HG03460 (cell line): ENCODE data around the gene SLC8A1.

Source experiments
- ATAC-seq: cut with Tn5 transposase; IDR thresholded peaks from one replicate; pipeline ENCODE4 v1.9.1; 2021; ENCODE audit not compliant: unreplicated experiment

The SLC8A1 gene

DNA sequence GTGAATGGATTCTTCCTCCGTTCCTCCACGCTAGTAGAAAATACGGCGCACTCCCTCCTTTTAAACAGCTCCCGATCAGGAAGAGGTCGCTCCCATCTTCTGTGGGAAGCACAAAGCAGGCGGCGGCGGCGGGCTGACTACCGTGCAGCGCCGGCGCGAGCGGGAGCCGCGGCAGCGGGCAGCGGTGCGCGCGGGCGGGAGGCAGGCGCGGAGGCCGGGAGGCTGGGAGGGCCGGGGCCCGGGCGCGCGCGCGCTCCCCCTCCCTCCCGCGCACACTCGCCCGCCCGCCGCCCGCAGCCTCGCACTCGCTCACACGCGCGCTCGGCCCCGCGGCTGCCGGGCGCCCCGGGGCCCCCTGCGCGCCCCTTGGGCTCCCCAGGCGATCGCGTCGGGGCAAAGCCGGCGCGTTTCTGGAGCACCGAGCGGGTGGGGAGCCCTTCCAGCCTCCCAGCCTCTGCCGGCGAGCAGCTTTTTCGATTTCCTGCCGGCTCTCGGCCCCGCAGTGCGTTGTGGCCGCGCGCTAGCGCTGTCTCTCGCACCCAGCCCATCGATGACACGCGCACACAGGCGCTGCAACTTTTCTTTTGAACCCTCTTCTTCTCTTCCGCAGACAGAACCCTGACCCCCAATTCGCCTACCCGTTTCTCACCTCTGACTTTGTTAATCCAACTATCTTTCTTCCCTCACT lies at the start of gene SLC8A1:
SLC8A1 (minus strand) TSS at position 173 of the 688 bp plus-strand sequence.
- no peak for ATAC-seq

DNA sequence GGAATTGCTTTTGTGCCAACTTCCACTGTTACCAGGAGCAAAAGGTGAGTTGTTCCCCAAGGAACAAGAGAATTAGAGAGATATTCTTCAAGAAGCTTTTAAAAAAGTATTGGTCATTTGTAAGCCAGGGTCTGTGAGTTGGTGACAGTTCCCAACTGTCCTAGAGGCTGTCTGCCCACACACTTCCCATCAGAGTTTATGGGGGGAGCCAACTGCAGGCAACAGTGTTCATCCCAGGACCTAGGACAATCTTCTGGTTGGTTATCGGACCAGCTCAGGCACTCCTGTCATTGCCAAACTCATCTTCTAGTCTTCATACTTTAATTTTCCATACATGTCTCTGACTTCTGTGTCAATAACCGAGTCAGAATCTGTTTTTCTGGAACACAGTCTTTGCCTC lies 47.5 kb upstream of the SLC8A1 start:
- no peak for ATAC-seq

DNA sequence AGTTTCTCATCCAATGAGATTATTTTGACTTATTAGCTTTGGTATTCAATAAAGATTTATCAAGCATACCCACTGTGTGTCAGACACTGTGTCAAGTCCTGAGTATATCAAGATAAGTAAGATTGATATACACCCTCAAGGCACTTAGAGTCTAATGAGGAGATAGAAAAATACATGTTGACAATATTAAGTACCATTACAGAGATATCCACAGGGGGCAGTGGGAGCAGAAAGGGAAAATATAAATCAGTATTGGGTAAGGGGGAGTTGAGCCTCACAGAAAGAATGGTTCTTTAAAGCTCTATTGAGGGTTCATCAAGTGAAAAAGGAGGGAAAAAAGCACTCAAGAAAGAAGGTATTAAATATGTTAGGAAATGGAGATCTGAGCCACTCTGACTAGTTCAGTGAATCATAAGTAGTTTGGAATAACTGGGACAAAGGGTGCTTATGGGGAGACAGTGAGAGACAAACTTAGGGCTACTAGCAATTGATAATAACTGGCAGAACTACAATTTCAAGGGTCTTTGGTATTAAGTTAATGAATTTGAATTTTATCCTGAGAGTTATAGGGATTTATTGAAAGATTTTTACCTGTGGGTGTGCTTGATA lies 45.5 kb upstream of the SLC8A1 start:
- ATAC-seq: no peak

DNA sequence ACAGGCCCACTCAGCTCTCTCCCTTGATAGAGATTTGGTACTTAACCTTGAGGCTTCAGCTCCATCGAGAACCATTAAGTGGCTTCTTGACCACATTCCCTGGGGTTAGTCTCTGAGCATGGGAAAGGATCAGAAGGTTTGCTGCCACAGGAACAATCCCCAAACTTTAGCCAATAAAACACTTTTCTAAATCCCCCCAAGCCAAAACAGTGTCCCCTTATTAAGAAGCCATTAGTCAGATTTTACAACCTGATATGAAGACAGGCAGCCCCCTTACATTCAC lies 37.7 kb upstream of the SLC8A1 start:
- ATAC-seq: no peak

DNA sequence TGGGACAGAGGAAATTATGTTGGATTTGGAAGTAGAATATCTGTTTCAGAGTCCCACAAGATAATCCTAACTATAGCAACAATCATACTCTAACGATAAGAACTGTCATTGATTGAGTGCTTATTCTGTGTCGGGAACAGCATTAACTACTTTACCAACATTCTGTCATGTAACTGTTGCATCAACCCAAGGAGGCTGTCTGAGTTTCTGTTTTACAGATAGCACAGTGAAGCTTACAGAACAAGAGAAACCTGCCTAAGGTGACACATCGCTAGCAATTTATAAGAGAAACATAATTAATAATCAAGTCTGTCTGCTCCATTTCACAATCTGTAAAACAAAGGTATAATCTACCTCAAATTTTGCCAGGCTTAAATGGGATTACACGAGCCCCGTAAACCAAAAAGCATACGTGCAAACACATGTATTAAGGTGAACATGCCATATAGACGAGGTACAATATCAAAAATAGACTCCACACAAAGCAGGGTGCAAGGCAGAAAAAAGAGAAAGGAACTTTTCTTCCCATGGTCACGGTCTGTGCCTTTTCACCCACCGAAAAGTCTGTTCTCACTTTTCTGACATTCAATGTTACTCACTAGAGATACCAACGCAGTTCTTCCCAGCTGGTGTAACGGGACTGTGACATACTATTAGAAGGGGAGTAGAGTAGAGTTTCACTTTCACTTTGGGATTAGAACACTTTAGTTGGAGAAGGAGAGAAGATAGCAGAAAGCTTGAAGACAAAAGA lies 37.2 kb upstream of the SLC8A1 start:
- ATAC-seq: no peak

DNA sequence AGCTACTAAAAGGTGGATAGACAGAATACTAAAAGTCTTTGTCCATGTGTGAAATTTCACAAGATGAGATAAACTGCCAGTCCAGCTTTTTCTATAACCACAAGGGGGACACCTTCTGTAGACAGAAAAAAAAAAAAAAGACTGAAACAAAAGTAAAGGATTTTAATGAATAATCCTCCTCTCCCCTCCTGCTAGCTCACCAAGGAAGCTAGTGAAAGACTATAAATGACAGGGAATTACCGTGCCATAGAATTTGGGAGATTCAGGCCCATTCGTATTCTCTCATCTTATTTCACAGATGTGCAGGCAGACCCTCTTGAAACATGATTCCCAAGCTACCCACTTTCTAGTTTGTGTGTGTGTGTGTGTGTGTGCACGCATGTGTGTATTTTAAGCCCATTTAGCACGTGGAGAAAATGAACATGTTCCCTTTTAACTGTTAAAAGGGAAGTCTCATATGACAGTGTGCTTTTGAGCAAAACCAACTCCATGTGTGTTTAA lies 36.3 kb upstream of the SLC8A1 start:
- no peak for ATAC-seq

GRCh38 chr2:40487602-40488001 lies 35.7 kb upstream of the SLC8A1 start:
- ATAC-seq: no peak

DNA sequence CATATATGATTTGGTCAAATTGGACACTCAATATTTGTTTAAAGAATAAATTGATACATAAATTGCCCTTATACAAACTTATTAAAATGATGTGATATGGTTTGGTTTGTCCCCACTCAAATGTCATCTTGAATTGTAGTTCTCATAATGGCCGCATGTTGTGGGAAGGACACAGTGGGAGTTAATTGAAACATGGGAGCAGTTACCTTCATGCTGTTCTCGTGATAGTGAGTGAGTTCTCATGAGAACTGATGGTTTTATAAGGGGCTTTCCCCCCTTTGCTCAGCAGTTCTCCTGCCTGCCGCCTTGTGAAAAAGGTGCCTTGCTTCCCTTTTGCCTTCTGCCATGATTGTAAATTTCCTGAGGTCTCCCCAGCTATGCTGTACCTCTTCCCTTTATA lies 34.0 kb upstream of the SLC8A1 start:
- no peak for ATAC-seq

GRCh38 chr2:40485318-40485717 lies 33.4 kb upstream of the SLC8A1 start:
- ATAC-seq: no peak

DNA sequence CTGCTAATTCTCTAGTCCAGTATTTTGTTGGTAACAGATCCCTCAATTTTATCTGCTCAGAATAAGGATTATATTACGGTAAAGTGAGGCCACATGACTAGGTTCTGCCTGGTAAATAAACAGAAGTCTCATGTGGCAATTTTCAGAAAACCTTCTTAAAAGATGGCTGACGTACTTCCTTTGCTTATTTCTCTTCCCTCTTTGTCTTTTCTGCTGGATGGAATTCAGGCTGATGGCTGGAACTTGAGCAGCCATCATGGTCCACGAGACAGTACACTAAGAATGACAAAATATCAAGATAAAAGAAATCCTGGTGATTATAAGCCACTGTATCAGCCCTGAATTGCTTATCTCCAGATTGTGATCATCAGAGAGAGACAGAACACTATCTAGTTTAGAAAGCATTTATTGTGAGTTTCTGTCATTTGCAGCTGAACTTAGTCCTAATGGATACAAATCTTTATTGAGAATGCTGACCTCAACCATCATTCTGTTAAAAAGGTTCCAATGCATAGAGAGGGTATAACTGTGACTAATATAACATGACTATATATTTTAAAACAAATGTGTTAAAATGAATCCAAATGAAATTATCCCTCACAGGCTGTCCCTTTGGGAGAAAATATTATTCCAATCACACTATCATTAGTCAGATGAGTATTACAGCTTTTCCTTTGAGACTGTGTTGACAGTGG lies 31.8 kb upstream of the SLC8A1 start:
- no peak for ATAC-seq

GRCh38 chr2:40480596-40480995 lies 28.7 kb upstream of the SLC8A1 start:
- no peak for ATAC-seq

DNA sequence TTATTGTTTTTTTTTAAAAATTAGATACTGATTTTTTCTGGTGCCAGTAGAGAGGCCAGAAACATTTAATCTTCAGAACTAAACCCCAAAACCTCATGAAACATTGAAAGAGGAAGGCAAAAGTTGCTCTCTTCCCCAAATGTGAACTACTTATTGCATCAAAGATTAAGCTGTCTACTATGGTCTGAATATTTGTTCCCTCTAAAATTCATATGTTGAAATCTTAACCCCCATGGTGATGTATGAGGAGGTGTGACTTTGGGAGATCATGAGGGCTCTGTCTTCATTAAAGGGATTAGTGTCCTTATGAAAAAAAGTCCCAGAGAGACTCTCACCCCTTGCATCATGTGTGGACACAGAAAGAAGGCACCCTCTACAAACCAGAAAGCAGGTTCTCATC lies 28.2 kb upstream of the SLC8A1 start:
- ATAC-seq: no peak

- ATAC-seq: no peak
Observed at GRCh38 chr2:40477361-40477760, 25.5 kb upstream of the SLC8A1 start.

DNA sequence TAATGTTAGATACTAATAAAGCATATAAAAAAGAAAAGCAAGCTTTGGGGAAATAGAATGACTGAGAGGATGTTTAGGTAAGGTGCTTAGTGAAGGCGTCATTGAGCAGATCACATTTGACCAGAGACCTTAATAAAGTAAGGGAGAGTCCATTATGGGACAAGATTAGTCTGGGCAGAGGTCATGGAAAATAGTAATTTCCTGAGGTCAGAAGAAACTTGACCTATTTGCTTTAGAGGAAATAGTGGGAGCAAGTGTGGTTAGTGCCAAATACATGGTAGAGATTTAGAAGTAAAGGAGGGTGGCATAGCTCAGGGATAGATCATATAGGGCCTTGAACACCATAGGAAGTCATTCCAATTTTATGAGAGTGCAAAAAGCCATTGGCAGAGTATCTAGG lies 24.5 kb upstream of the SLC8A1 start:
- ATAC-seq: no peak

DNA sequence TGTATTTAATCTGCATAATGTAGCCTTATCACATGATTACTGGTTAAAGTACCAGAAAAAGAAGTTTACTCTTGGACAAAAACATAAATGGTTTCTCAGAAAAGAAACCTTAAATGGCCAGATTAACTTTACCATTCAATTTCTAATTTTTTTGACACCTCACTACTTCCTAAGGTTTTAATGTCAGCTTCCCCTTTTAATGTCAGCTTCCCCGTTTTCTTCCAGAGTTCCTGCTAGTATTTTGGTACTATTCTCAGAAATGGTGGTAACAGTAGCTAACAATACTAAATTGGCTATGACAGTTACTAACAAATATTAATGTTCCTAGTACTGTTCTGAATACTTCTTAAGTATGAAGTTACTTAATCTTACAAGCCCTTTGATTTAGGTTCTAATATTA lies 22.4 kb upstream of the SLC8A1 start:
- ATAC-seq: no peak

GRCh38 chr2:40471866-40472265 lies 20.0 kb upstream of the SLC8A1 start:
- no peak for ATAC-seq

DNA sequence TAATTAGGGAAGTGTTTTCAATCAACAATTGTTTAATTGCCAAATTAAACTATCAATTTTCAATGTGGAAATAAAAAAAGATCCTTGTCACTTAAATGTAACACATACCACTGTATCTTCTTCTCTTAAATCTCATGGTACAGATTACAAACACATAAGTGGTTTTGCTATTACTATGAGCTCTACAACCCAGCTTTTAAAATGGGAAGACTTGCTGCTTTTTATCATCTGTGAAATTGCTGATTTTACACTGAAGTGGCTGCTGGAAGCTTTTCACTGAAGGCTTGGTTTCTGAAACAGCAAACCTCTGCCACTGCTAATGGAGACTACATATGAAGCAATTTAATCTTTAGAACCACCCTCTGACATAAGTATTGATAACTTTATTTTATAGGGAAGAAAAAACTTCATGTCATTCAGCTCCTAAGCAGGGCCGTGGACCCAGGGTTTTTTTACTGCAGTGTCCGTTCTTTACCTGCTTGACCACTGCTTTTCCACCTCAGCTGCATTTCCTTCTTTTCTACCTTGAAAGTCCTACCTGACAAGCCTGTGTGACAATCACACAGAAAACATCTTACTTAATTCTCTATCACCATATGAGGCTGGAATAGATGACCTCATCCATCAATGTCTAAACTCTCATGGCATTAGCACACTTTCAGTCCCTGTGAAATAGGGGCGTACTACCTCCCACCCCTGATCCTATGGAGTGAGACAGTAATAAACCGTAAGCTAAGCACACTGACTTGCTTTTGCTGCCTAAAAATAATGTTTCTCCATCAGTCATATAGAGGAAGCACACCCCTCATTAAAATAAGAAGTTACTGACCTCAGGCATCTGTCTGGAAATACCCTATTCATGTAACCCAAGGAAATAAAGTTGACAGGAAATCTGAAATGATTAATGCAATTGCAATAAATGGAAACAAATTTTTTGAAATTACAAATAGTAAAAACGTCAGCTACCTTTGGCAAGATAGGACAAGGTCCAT lies 19.2 kb upstream of the SLC8A1 start:
- ATAC-seq: no peak

DNA sequence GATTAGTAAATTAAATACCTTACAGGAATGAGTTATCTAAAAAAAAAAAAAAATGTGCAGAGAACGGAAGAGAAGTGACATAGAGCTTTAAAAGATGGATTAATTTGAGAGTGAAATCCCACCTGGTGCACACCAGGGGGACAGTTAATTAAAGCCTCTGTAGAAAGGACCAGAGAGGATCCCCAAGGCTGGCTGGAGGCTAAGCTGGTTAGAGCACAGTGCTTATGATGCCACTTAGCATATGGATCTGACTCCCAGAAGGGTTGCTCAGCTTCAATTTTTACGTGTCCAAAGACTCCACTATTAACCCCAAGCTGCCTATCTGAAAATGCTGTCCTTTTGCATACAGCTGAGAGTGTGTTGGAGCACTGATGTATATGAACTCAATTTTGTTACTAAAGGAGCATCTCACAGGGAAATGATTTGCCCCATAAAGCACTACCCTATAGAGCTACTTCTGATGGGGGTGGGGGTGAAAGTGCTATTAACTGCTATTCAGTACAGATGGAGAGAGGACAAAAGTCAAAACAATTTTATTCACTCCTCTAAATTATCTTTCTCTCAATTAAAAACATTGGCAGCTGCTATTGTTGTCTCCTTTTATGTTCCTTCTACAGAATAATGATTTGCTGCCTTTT lies 15.2 kb upstream of the SLC8A1 start:
- no peak for ATAC-seq

DNA sequence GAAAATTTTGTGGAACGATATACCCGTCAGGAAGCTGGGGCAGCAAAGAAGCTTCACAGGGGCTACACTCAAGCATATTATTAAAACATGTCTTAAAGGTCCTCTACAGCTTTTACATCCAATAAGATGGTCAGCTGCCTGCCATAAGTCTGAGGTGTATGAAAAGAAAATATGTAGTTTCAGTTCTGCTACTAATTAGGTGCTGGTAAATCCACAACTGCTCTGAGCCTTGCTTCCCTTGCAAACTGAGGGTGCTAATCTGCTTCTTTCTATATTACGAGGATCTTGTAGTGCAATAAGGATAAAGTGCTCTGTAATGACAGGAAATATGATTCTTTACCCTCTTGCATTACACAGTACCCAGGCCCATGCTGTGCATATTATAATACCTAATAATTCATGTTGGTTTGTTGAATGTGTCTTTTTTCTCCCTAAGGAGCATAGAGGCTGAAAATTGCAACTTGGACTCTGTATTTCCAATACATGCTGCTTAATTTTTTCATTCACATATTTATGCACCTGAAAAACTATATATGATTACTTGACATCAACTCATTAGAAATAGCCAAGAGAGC lies 14.5 kb upstream of the SLC8A1 start:
- ATAC-seq: no peak

GRCh38 chr2:40463112-40463511 lies 11.2 kb upstream of the SLC8A1 start:
- ATAC-seq: no peak
